ENCODE measurements around the gene SLC16A2.

The SLC16A2 gene

GRCh38 chrX:74389016-74389722, 32.1 kb upstream of the SLC16A2 start:
- no peak overlapping the region for H3K4me3 ChIP-seq (ENCODE audit: low read depth in 1 of 2, low read length in 1 of 2)
- TF ChIP-seq, protein P1, sequence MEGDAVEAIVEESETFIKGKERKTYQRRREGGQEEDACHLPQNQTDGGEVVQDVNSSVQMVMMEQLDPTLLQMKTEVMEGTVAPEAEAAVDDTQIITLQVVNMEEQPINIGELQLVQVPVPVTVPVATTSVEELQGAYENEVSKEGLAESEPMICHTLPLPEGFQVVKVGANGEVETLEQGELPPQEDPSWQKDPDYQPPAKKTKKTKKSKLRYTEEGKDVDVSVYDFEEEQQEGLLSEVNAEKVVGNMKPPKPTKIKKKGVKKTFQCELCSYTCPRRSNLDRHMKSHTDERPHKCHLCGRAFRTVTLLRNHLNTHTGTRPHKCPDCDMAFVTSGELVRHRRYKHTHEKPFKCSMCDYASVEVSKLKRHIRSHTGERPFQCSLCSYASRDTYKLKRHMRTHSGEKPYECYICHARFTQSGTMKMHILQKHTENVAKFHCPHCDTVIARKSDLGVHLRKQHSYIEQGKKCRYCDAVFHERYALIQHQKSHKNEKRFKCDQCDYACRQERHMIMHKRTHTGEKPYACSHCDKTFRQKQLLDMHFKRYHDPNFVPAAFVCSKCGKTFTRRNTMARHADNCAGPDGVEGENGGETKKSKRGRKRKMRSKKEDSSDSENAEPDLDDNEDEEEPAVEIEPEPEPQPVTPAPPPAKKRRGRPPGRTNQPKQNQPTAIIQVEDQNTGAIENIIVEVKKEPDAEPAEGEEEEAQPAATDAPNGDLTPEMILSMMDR (IDR thresholded peaks at IDR 0.05): no peak
- no peak overlapping the region for H3K27ac ChIP-seq
- no peaks in the 10 kb centered on the region for H3K36me3 ChIP-seq
- no peaks in the 10 kb centered on the region for H3K4me1 ChIP-seq (ENCODE audit: control insufficient read depth in 1 of 2, insufficient read depth in 1 of 2, low read depth in 1 of 2, low read length in 1 of 2)
- H3K27me3 ChIP-seq: no peaks in the 10 kb centered on the region
- H3K9me3 ChIP-seq: no peaks in the 10 kb centered on the region

- H3K27ac ChIP-seq: no peak overlapping the region
- TF ChIP-seq, protein P1 (IDR thresholded peaks at IDR 0.05): no peak
- no peaks in the 10 kb centered on the region for H3K27me3 ChIP-seq
- no peaks in the 10 kb centered on the region for H3K9me3 ChIP-seq
- H3K4me3 ChIP-seq (ENCODE audit: low read depth in 1 of 2, low read length in 1 of 2): no peak overlapping the region
- no peaks in the 10 kb centered on the region for H3K4me1 ChIP-seq (ENCODE audit: control insufficient read depth in 1 of 2, insufficient read depth in 1 of 2, low read depth in 1 of 2, low read length in 1 of 2)
- H3K36me3 ChIP-seq: no peaks in the 10 kb centered on the region
Measured at GRCh38 chrX:74395556-74395955, 25.7 kb upstream of the SLC16A2 start.

DNA sequence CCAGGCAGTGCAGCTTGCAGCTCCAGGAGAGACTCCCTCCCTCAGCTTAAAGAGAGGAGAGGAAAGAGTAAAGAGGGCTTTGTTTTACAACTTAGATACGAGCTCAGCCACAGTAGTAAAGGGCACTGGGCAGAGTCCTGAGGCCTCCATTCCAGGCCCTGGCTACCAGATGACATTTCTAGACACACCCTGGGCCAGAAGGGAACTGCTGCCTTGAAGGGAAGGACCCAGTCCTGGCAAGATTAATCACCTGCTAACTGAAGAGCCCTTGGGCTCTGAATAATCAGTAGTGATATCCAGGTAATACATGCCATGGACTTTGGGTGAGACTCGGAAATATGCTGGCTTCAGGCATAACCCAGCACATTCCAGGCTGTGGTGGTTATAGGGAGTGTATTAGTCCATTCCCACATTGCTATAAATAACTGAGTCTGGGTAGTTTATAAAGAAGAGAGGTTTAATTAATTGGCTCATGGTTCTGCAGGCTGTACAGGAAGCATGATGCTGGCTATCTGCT, 15.3 kb upstream of the SLC16A2 start:
- Histone ChIP-seq H3K27ac (no peak overlapping the region), H3K9me3 (no peaks in the 10 kb centered on the region), H3K4me3 (ENCODE audit: low read depth in 1 of 2, low read length in 1 of 2) (no peak overlapping the region), H3K27me3 (no peaks in the 10 kb centered on the region), H3K4me1 (ENCODE audit: control insufficient read depth in 1 of 2, insufficient read depth in 1 of 2, low read depth in 1 of 2, low read length in 1 of 2) (no peaks in the 10 kb centered on the region), H3K36me3 (no peaks in the 10 kb centered on the region)
- TF ChIP-seq, protein P1 (IDR thresholded peaks at IDR 0.05): no peak

- TF ChIP-seq, protein P1 (IDR thresholded peaks at IDR 0.05): no peak
- H3K27ac ChIP-seq: no peak overlapping the region
- H3K36me3 ChIP-seq: no peaks in the 10 kb centered on the region
Measured at GRCh38 chrX:74408304-74408703, 13.0 kb upstream of the SLC16A2 start.

GRCh38 chrX:74419864-74420195, 1.5 kb upstream of the SLC16A2 start:
- no peaks in the 10 kb centered on the region for H3K9me3 ChIP-seq
- TF ChIP-seq, protein P1 (IDR thresholded peaks at IDR 0.05): no peak
- H3K36me3 ChIP-seq: no peaks in the 10 kb centered on the region
- no peak overlapping the region for H3K27ac ChIP-seq
- H3K27me3 ChIP-seq: peaks cover 74% of the 10 kb centered on the region
- no peak overlapping the region for H3K4me3 ChIP-seq (ENCODE audit: low read depth in 1 of 2, low read length in 1 of 2)
- no peaks in the 10 kb centered on the region for H3K4me1 ChIP-seq (ENCODE audit: control insufficient read depth in 1 of 2, insufficient read depth in 1 of 2, low read depth in 1 of 2, low read length in 1 of 2)

More at GRCh38 chrX:74408304-74408703, 13.0 kb upstream of the SLC16A2 start:
- Histone ChIP-seq H3K4me3 (ENCODE audit: low read depth in 1 of 2, low read length in 1 of 2) (no peak overlapping the region), H3K4me1 (ENCODE audit: control insufficient read depth in 1 of 2, insufficient read depth in 1 of 2, low read depth in 1 of 2, low read length in 1 of 2) (no peaks in the 10 kb centered on the region), H3K9me3 (no peaks in the 10 kb centered on the region), H3K27me3 (no peaks in the 10 kb centered on the region)
